GM19035 (cell line): ENCODE results near the gene ISCA2.

Source experiments
- ATAC-seq: cut with Tn5 transposase; IDR thresholded peaks from one replicate; pipeline ENCODE4 v1.9.1; 2021; ENCODE audit not compliant: unreplicated experiment

The ISCA2 gene

DNA sequence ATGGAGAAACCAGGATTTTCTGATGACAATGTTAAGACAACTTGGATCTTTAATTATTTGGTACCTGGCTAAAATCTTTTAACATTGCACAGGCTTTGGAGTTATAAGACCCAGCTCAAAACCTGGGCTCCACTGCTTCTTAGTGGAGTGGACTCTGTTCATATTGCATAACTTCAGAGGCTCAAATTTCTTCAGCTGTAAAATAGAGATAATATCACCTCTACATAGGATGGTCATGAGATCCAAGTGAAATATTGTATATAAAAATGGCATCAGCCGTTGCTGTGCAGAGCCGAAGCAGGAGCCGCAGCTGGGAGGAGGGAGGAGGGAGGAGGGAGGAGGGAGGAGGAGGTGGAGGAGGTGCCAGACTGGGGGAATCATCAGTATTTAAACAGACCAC is 11.0 kb upstream of the ISCA2 start:
- no peak for ATAC-seq

DNA sequence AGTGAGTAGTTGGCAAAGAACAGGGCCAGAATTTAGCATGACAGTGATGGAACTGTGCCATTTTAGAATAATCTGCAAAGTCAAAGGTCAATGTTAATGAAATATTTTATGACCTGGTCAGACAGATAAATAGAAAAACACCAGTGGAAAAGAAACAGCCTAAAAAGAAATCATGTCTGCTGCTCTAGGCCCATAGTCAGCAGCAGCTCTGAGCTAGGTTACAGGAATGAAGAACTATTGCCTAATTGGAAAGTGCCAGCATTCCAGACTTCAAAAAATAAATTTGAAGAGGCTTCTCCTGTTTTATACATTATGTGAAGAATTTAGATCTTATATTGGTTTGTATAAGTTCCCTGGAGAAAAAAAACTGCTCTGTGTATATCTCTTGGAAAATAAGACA is 10.2 kb upstream of the ISCA2 start:
- no peak for ATAC-seq

DNA sequence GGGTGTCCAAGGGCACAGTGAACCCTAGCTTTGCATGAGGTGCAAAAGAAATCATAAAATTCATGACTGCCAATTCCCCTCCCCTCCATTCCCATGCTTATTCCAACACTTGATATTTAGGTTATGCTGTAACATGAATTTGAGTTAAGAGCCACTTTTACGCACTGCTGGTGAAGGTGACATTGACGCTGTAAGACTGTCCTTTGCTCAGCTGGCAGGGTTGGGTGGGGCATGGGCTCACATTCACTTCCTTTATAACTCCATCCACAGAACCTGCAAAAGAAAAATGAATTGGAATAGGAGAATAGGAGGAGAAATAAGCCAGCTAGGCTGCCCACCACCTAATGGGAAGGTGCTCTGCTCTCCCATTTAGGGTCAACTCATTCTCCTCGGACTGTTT is 7.4 kb upstream of the ISCA2 start:
- no peak for ATAC-seq

DNA sequence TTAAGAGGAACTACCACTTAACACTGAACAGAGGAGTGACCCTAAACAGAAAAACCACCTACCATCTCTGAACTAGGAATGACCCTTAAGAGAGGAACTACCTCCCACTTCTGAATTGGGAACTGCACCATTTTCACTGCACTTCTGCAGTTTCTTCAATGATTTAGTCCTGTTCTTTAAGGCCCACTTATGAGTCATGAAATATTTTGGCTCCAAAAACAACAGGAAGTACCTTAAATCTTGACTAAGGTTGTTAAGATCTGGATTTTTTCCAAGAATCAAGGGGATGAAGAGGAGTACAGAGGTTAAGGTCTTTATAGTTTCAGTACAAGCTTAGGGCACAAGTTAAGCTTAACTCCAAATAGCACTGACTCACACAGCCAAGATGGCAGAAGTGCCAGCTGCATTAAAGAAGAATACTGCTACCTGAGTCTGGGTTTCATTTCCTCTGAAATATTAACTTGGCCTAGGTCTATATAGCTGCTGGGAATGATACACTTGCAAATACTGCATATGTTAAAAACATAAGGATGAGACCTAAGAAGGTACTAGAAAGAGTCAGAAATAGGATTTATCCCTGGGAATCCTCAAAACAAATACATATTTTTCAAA is 4.7 kb upstream of the ISCA2 start:
- no peak for ATAC-seq

DNA sequence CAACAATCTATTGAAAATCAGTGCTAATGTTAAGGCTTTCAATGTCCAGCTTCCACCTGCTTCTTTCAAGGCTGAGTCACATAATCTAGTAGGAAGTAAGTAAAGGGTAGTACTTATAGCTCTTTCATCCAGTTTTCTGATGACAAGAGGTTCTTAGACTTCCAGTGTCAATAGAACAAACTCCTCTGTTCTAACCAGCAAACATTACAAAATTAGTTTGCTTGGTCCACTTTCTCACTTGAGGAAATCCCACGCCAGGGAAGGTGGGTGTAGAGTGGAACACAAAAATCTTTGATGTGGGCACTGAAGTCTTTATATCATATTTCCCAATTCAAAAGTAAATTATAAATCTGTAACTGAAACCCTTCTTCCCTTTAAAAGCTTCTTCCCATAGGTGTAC is 3.1 kb upstream of the ISCA2 start:
- no peak for ATAC-seq

DNA sequence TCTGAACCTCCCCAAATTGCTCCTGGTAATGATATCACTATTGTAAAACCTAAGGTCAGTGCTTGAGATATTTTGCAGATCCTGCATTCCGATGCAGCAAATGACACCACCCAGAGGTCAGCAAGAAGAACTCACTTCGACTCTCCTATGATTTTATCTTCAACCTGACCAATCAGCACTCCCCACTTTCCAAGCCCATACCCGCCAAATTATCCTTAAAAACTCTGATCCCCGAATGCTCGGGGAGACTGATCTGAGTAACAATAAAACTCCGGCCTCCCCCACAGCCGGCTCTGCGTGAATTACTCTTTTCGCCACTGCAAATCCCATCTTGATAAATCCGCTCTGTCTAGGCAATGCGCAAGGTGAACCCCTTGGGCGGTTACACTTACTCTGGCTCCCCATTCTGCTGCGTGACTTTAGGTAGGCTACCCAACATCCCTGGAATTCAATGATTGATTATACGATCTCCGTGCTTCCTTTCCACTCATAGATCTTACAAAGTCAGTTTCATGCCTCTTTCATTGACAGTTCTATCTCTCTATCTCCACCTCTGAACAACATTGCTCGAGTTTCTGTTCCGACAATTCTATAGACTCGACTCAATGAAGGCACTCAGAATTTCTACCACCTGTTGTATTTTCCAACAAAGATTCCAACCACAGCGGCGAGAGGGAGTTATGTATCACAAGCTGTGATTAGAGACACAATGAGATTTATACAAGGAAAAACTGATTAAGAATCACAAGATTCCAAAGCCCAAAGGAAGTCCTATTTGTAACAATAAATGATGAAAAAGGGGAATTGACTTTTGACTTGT is 1.4 kb upstream of the ISCA2 start:
- no peak for ATAC-seq

DNA sequence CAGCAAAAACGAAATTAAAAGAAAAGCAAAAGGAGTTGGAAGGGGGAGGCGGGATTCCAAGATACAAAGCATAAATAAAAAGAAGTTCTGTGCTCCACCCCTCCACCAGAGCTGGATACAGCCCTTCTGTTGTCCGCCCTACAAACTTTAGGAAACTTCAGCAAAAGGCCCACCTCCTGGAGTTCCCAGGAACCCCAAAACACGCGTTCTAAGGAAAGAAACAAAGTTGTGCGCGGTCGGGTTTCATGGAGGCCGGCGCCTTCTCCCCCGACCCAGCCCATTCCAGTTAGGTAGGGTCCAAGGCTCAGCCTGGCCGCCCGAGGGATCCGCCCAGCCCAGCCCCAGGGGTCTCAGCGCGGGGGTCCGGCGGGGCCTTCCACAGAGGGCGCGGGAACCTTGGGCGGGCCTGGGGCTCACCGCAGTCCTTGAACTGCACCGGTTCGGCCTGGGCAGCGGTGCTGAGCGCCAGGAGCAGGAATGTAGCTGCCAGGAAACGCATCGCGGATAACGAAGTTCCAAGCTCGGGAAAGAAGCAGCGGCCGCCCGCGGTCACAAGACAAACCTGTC is 706 bp upstream of the ISCA2 start, which contains the start of gene NPC2:
Gene NPC2, minus strand, starts transcription at position 530 of the 567 bp plus-strand sequence. Its CDS starts 31 bp downstream, at position 499.
- ATAC-seq: peak; percentile 7

DNA sequence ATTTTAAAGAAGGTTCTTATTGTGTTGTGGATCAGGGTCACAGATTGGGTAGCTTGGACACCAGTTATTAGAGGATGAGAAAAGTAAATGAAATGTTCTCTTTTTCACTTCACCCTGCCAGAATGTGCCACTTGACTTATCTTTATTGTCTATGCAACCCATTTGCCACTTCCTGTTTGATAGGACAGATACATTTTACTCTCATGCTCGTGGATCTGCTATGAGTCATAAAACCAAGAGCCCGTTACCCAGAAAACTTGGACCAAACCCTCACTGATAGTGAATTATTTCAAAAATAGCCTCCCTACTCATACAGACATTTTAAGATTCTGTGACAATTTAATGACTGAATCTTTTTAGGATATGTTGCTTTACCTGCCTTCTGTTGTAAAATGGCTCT is 1.8 kb downstream of the ISCA2 start:
- ATAC-seq: no peak

DNA sequence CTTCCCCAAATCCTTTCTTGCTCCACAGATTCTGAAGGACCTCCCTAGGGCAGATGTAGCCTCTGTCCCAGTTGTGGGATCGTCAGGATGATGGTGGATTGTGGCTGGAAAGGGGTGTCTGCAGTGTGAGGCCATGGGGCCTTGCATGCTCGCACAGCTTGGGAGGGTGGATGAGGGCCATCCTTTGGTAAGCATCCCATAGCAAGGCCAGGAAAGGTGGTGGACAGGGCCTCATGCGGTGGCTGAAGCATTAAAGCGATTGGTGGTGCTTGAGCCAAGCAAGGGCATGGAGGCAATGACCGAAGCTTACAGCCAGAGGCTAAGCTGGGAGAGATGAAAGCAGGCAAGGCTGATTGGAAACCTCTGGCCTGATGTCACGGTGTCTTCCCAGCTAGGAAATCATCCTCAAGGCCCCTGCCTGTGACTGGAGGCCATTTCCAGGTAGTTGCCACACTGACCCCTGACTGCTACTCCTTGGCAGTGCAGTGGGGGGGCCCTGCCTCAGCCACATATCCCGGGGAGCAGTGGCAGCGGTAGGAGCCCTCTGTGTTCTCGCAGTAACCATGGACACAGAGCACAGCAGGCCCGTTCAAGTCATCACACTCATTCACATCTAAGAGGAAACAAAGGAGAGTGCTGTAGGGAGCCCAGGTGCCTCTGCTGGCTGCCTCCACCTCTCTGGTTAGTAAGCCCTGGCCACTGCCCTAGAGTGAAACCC is 7.0 kb downstream of the ISCA2 start:
- no peak for ATAC-seq

DNA sequence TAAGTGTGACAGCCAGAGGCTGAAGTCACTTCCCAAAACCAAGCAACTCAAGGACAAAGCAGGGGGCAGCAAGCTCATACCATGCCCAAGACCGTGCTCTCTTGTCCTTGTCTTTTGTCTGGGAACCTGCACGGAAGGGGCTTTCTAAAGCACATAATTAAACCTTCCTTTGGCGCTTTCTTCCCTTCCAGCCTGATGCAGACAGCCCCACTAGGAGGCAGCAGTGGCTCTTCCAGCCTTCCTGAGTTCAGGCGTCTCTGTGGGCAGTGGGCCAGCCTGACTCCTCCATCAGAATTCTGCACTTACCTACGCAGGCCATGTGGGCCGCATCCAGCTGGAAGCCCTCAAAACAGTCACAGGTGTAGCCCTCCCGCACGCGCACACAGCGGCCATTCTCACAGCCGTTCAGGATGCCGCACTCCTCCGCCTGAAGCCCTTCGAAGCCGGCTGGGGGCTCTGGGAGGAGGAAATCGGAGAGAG is 7.6 kb downstream of the ISCA2 start:
- no peak for ATAC-seq

DNA sequence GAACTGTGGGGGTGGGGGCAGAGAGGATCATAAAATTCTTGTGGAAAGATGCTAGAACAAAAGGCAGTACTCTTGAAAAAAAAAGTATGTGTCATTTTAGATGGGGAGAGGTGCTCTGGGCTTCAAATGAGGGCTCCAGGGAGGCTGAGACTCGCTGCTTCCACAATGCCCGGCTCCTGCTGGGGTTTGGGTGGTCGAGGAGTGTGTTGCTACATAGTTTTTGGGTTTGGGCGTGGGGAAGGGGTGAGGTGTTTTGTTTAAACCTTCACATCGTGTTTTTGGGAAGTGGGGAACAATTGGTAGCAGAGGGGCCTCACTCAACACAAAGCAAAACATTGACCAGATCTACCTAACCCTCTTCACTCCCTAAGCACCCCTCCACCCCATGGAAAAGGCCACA is 8.1 kb downstream of the ISCA2 start:
- ATAC-seq: no peak

DNA sequence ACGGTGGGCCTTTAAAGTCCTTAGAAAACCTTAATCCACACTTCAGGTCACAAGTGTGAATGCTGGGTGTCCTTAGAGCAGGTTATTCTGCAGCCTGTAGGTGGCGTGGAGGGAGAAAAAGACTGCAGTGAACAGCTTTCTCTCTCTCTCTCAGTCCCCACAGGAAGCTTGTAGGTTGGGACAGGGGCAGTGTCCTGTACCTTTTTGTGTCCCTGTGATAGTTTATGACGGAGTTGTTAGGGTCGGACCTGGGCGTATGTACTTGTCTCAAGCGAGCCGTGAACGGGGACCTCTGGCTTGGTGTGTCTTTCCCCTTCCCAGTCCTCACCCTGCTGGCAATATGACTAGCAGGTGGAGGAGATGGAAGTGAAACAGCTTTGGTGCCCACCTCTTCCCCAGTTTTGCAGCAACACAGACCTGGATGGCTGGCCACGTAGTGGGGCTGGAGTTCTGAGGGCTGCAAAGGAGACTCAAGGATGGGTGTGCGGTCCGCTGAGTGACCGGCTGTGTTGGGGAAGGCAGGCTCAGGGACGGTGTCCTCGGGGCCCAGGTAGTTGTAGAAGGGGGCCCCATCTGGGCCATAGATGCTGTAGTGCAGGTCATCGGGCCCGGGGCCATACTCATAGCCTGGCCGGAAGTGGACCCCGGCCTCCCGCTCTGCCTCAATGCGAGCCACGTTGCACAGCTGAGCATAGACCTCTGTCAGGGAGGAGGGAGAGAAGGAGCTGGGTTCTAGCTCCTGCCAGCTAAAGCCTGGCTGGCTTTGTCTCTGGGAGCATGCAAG is 8.9 kb downstream of the ISCA2 start:
- no peak for ATAC-seq

DNA sequence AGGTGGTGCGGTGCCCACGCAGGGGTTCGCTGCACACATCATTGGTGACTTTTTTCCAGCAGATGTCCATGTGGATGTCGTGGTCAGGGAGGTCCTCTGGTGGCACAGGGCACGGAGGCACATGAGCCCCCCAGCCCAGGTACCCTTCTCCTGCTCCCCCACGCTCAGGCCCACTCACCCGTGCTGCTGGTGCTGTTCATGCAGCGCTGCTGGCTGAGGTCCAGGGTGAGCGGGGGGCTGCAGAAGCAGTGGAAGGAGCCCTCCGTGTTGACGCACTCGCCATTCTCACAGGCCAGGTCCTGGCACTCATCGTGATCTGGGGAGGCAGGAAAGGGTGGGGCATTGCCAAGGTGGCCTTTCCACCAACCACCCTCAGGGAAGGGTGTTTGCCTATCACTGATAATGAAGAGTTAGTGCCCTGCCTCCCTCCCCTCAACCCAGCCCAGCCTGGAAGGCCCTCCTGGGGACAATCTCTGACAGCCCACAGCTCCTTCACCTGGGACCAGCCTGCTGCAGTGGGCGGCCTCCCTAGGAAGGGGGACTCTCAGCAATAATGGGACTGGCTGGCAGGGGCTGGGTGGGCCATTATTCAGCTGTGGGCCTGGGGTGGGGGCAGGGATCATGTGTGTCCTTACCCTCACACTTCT is 9.8 kb downstream of the ISCA2 start:
- ATAC-seq: no peak

DNA sequence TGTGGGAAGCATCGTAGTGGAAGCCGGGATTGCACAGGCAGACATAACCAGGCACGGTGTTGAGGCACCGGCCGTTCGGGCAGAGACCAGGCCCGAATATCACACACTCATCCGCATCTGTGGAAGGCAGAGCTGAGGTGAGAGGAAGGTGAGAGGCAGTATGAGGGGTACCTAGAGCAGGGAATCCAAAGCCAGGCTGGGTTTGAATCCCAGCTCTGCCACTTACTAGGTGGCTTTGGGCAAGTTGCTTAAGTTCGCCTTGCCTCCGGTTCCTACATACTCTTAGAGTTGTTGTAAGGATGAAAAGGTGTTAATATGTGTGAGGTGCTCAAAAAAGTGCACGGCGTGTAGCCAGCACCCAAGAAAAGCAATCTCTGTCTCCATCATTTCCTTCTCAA is 10.4 kb downstream of the ISCA2 start:
- no peak for ATAC-seq

DNA sequence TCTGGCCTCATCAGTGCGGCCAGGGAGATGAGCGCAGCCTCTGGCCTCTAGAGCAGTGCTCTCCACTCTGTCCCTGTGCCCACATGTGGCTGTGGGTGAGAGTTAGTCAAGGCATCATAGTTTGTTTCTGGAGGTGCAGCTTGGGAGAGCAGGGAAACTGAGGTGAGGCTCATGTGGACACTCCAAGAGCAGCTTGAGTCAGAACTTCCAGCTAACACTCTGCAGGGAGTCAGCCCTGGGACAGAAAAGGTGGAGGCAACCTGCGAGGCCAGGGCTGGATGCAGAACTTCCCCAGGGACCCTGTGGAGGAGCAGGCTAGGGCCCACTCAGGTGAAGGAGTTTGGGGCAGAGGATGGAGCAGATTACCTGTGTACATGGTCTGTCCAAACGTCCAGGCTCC is 10.8 kb downstream of the ISCA2 start:
- no peak for ATAC-seq

DNA sequence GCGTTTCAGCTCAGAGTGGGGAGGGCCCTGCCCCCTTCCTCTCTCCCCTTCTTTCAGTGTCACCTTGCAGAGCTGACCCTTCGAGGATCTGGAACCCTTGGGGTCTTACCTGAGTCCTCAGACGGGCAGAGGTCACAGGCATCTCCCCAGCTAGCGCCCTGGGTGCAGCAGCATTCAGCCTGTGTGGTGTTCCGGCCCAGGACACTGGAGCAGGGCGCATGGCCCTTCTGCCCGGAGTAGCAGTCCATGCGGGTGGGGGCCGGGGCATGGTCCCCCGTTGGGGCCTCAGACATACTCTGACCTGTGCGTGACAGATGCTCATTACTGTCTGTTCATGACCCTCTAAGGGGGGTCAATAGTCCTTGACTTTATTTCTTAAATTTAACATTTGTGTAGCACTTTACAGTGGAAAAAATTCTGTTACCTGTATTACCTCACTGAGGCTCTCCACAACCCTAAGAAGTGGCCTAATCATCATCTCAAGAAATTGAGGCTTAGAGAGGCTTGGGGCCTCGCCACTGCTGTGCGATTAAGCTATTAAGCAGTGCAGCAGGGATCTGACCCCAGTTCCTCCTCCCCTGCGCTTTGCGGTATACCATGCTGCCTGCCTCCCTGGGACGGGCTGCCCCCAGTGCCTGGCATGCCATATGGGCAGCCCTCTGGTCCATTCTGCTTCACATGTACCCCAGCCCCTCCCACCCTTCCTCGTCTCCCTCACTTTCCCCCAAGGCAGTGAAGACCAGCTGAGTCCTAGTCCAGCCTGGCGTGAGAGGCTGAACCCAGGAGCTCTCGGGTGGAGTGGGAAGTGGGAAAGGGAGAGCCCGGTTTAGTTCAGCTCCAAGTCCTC is 11.5 kb downstream of the ISCA2 start:
- ATAC-seq: no peak

DNA sequence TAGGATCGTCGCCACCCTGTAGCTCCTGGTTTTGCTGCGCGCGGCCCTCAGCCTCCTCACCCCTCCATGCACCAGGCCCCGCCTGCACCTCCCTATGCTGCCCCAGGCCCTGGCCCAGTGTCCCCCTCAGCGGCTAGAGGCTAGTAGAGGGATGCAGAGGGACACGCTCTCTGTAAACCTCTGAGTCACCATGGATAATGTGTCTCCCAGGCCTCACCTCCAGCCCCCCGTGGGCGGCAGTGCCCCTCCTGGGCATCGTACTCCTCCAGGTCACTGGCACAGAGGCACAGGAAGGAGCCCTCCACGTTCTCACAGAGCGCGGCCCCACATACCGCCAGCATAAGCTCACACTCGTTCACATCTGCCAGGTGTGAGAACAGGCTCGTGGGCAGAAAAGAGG is 12.3 kb downstream of the ISCA2 start:
- ATAC-seq: no peak

DNA sequence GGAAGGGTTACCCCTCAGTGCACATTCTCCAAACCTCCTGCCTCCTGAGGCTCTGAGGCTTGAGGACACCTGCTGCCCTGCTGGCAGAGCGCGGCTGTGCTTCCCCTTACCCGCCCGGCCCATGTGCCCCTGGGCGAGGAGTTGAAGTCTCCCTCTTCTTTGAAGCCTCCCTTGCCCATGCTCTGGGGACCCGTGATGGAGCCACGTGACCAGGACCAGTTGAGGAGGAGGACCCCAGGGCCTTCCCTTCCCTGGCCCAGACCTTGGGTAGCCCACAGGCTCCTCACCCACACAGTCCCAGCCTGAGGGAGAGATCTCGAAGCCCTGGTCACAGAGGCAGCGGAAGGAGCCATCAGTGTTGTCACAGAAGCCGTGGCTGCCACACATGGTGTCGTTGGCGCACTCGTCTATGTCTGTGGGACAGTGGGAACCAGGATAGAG is 12.9 kb downstream of the ISCA2 start:
- no peak for ATAC-seq

DNA sequence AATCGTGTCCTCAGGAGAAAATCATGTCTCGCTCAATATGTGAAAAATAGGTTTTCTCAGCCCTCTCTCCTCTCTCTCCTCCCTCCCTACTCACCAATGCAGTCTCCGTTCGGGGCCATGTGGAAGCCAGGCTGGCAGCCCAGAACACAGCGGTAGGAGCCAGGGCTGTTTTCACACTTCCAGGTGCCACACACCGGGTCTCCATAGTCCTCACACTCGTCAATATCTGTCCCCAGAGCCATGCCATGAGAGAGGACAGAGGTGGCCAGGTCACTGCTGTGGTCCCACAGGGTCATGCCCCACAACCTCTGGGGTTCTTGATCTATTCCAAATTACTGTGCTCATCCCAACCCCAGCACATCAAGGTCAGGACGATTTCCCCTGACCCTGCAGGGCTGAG is 13.5 kb downstream of the ISCA2 start:
- ATAC-seq: no peak
